RPMI7951 (cell line): ENCODE data around the gene MS4A5. TPM values are rescaled to one million over a fixed set of nuclear protein-coding genes. Genes with fewer than 3 reads are reported as not detected.
"Not testable (repeated sequence)": the region's sequence is repeated elsewhere in the genome, so short reads cannot be mapped to it uniquely, and the experiment has no call there.

Source experiments
- DNase-seq: peaks from one replicate; pipeline ENCODE4 v3.0.0-alpha.2; 2012; ENCODE audit warnings: low read depth
- total RNA-seq: library from RNA; depleted of rRNA; stranded (reverse); fragments of >200 nt; shearing (Covaris generic); gene quantifications from 2 replicates; pipeline ENCODE4 v1.2.3, GENCODE V29; 2014; rRNA removed

The MS4A5 gene, protein sequence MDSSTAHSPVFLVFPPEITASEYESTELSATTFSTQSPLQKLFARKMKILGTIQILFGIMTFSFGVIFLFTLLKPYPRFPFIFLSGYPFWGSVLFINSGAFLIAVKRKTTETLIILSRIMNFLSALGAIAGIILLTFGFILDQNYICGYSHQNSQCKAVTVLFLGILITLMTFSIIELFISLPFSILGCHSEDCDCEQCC
- total RNA-seq, result not detected in 2 replicates

DNA sequence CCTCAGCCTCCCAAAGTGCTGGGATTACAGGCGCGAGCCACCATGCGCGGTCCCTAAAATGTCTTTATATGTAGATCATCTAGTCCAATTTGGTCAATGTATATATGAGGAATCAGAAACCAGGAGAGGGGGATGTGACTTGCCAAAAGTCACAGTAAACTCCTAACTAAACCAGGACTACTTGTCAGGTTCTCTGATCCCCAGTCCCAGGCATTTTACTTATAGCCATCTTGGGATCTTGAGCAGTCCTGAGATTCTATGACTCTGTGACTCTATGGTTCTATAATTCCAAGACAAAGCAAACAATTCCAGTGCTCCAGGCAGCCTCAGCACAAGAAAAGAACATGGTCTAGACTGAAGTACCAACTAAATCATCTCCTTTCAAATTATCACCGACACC, at the start of gene MS4A5:
MS4A5 (plus strand) TSS at position 301 of the 400 bp plus-strand sequence. CDS start 103 bp downstream, outside the sequence.
- no peak for DNase-seq

DNA sequence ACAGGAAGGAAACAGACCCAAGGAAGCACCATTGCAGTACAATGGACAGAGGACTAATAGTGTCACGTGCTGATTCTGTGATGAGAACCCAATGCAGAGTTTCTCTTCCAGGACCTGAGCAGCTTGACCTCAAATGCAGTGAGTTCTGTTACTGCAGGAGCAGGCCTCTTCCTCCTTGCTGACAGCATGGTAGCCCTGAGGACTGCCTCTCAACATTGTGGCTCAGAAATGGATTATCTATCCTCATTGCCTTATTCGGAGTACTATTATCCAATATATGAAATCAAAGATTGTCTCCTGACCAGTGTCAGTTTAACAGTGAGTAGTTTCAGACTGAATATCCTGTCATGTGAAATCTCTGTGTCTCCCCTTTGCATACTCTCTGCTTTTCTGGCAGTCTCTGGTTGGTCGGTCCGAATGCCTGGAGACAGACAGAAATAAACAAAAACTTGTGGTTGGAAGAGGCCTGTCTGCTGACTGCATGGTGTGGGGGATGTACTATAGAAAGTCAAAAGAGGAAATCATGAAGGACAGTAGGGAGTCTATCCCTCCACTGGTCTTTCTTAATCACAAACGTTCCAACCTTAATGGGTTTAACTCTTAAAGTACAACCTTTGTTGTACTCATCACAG, 40.0 kb upstream of the MS4A5 start:
- no peak for DNase-seq

DNA sequence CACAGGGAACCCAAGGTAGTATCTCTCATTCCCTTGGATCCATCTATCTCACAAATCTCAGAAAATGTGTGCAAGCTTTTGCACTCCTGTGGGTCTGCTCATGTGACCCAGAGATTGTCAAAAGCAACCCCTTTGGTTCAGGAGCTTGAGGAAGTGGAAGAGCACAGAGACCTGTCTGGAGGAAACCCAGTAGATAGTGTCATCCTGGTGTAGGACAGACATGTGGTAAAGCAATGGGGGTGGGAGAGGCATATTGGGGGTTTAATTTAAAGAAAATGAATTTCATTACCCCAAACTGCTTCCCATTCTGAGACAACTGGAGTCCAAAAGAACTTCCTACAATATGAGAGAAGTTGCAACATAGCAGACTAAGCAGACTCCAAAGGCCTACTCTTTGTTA, 39.0 kb upstream of the MS4A5 start:
- DNase-seq, result no peak

DNA sequence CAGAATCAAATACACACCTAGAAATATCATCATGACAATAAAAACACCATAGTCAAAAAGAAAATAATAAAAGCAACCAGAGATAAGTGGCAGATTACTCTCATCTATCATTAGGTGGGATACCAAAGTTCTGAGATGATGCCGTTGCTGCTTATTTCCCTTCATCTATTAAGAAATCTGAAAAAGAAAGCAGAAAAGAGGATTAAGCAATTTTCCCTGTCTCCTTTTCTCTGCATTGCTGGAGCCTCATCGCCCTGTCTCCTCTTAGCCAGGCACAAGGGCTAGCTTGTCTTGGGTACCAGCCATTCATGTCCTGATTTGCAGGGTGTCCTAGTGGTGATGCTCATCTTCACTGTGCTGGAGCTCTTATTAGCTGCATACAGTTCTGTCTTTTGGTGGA, 37.0 kb upstream of the MS4A5 start:
- DNase-seq, result no peak

DNA sequence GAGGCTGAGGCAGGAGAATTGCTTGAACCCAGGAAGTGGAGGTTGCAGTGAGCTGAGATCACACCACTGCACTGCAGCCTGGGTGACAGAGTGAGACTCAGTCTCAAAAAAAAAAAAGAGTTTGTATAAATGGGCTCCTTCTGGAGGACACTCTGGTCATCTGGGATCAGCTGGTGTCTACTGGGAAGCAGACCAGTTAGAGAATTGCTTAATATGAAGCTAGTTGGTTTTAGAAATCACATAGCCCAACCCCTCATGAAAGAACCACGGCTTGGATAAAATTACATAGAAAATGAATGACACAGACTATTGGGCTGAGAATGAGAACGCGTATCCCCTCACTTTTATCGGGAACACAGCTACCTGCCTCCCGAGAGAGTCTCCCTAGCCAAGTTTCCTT, 36.4 kb upstream of the MS4A5 start:
- no peak for DNase-seq

DNA sequence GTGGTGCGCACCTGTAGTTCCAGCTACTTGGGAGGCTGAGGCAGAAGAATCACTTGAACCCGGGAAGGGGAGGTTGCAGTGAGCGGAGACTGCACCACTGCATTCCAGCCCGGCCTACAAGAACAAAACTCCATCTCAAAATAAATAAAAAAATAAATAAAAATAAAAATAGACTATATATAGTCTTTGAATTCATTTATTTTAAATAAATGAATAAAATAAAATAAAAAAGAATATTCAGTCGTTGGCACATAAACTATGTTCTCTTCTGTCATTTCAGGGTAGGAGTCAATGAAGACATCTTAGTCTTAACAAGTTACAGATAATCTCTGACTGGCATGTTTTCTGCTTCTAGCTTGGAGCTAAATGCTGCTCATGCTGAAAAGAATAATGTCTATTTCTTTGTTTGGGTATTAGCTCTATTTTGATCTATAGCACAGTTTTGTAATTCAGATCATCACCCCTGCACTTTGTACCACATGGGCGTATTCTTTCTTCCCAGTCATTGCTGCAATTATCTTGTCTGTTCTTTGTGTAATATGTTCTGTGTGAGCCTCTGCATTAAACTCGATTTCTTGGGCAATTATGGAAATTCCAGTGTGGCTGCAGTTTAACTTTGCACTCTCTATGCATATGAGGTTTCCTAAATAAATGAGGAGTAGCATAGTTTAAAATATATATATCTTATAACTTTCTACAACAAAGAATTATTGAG, 34.5 kb upstream of the MS4A5 start:
- DNase-seq, result no peak

DNA sequence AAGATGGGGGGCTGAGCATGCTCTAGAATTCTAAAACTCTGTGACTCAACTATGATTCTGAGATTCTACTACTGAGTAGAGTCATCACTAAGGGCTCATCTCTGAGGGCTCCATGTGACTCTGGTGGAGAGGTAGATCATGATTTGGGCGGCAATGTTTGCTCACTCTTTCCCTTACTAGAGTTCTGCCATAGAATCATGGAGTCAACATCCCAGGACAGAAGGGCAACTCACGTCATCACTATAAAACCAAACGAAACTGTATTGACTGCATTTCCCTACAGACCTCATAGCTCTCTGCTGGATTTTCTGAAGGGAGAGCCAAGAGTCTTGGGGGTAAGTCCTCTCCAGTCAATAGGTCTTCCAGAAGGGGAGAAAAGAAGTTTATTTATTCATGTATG, 33.0 kb upstream of the MS4A5 start, which contains the start of gene MS4A14:
MS4A14 (plus strand) TSS at position 78 of the 400 bp plus-strand sequence; CDS start at position 198, 120 bp downstream.
- DNase-seq, result no peak

DNA sequence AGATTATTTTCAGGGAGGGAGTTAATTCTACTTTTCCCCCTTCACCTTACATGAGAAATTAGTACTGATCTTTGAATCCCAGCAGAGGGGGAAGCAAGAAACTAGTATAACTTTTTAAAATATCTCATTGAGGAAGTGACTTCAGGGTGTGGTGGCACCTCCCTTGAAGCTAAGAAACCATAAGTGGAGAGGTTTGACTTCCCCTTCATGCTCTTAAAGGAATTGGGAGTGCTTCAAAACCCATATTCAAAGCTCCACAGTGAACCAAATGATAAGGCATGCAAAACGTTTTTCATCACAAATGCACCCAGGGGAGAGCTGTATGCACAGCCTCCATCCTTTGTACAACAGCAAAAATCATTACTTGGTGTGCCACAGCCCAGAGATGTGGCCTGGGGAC, 32.6 kb upstream of the MS4A5 start:
- no peak for DNase-seq

DNA sequence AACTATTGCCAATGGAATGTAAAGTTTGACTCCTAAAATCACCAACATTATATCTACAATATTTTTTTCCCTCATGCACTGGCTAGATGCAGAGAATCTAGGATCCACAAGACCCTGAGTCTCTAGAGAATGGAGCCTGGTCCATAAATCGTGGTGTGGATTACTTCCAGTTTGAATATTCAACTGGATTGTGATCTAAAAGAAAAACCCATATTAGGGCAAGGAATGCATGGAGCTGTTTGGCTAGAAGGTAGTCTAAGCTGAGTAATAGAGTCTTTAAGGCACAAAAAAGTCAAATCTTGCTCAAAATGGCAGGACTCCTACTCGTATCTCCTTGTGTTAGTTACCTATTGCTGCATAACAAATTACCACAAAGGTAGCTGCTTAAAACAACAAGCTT, 9.4 kb upstream of the MS4A5 start:
- DNase-seq, result no peak

DNA sequence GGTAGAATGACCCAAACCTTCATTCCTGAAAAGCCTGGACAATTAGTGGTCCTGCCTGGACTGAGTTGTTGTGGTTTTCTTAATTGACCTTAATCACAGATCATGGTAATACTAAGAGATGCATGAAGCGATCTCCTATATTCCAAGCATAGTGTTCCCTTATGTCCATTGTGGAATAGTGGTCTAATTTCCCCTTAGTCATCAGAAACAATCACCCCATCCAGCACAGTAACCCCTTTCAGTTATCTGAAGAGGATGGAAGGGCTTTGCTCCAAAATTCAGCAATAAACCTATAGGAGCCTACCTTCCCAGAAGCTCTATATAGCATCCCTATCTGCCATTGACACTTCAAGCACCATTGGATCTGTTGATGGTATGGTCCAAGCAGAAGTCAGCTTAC, 6.8 kb upstream of the MS4A5 start:
- no peak for DNase-seq

DNA sequence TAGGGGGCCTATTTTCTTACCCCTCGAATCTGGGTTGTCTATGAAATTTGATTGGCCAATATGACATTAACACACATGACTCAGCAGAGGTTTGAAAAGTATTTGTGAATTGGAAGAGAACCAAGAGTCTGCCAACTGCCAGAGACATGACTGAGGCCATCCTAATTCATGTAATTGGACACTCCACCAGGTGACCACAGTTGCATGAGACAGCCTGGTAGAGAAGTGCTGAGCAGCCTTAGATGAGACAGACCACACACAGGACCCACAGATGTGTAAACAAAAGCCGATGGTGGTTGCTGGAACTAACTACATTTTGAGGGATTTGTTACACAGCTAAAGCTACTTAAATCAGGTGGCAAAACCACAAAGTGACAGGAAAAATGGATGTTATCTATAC, 855 bp upstream of the MS4A5 start:
- no peak for DNase-seq

DNA sequence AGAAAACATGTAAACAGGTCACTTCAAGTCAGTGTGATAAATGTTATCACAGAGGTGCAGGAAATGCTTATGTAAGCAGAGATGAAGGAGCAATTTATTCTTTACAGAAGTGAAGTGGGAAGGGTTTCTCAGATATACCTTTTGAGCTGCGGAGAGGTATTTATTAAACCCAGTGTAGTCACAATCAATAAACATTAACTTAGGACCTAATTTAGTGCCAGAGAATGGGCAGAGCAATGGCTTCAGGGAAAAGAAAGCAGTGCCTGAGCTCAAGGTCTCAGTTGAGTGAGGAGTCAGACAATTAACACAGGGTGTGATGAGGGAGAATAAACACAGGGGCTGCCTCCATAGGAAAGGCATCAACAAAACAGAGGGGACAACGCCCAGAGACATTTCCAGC, 1.9 kb downstream of the MS4A5 start:
- no peak for DNase-seq

DNA sequence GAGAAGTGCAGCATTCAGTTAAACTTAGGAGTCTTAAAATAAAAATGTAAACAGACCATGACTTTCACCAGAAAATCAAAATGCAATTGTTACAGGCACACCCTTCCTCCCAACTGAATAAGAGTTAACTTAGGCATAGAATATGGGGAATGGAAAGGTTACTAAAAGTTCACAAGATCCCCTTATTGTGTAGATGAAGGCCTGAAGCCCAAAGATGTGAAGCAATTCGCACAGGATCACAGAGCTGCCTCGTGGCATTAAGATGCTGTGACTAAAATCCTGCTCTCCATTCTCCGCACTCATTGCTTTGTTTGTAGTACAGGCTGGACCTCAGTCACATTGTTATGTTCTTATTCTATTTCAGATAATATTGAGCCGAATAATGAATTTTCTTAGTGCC, 4.0 kb downstream of the MS4A5 start:
- no peak for DNase-seq

DNA sequence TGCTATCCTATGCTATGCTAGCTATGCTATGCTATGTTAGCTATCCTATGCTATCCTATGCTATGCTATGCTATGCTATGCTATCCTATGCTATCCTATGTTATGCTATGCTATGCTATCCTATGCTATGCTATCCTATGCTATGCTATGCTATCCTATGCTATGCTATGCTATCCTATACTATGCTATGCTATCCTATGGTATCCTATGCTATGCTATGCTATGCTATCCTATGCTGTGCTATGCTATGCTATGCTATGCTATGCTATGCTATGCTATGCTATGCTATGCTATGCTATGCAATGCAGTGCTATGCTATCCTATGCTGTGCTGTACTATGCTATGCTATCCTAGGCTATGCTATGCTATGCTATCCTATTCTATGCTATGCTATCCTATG, 17.7 kb downstream of the MS4A5 start:
- DNase-seq, result no peak

DNA sequence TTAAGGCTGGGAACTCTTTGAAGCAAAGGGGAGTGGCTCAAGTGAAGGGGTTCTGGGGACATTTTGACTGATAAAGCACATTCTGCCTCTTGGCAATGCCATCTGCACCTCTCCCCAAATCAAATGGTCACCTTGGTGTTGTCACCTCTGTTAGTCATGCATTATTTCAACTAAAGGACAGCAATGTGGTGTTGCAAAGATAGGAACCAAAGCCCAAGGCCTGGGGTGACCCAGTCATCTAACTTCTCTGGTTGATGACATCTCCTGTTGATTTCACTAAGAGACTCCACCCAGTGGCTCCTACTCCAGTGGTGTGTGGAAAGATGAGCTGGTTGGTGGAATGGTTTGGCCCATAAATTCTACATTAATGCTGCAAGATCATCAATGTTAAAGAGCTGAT, 18.5 kb downstream of the MS4A5 start:
- DNase-seq, result no peak

DNA sequence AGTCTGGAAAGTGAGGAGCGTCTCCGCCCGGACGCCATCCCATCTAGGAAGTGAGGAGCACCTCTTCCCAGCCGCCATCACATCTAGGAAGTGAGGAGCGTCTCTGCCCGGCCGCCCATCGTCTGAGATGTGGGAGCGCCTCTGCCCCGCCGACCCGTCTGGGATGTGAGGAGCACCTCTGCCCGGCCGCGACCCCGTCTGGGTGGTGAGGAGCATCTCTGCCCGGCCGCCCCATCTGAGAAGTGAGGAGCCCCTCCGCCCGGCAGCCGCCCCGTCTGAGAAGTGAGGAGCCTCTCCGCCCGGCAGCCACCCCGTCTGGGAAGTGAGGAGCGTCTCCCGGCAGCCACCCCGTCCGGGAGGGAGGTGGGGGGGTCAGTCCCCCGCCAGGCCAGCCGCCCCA, 21.8 kb downstream of the MS4A5 start:
- not testable (repeated sequence) for DNase-seq

DNA sequence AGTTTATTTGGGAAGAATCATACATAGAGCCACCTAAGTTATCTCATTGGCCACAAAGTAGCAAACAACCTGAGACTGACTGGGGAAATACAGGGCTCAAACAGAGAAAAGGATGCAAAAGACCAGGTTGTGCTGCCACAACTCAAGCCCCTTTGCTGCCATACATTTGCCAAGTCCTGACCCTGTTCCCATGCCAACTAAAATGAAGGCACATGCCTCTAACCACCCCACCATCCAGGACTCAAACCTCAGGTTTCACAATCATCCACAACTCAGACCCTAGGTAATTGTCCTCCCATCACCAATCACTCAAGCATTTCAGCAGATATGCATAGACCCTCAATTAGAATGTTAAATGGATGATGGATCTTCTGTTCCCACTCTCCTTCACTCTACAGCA, 24.8 kb downstream of the MS4A5 start:
- no peak for DNase-seq

DNA sequence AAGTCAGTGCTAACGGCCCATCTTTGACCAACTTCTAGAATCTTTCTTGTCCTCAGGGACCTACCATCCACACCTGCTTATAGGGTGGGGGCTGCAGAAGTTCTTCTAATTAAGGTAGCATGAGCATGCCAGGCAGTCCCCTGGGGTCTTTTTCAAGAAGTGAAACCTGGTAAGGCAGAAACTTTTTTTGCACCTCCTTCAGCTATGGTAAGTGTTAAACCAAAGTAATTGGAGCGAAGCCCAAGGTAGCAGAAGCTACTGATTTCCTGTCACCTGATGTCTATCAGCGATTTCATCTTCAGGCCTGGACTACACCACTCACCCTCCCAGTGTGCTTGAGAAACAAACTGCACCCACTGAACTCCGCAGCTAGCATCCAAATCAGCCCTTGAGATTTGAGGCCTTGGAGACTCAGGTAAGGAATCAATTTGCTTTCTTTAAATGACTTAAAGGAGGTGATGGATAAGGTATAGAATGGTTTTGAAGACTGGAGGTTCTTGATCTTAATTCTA, 26.2 kb downstream of the MS4A5 start, which contains the start of gene MS4A1:
MS4A1 (plus strand) TSS at position 317 of the 512 bp plus-strand sequence. CDS start 6,528 bp downstream, outside the sequence.
- DNase-seq, result no peak

DNA sequence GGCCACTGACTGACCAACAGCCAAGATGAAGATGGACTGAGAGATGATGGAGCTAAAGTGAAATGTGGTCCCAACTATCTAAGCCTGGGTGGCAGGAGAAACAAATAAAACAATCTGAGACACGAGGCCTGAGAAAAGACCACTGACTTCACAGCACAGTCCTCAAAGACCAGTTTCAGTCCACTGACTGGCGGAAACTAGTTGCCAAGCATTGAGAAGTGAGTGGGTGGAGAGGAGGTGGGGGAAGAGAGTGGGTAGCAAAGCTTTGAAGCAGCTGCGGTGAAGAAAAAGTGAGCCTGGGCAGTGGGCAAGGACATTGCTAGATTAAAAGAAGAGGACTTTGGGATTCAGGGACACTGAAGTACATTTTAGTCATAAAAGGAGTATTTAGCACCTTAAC, 28.2 kb downstream of the MS4A5 start:
- DNase-seq, result no peak

DNA sequence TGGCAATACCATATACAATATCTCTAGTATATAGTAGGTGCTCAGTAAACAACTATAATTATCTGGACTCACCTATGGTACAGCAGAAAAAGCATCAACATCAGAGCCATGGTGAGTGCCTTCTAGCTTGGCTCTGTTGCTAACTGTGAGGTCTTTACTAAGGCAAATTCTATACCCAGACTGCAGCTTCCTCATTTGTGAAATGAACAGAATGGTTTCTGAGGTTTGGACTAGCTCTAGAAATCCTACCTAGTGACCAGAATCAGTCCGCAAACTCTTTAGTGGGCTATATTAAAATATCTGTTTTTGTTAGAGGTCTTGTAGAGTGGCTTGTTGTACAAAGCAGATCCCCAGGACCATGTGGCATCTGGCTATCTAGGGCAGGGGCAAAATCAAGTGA, 30.0 kb downstream of the MS4A5 start:
- DNase-seq, result no peak

DNA sequence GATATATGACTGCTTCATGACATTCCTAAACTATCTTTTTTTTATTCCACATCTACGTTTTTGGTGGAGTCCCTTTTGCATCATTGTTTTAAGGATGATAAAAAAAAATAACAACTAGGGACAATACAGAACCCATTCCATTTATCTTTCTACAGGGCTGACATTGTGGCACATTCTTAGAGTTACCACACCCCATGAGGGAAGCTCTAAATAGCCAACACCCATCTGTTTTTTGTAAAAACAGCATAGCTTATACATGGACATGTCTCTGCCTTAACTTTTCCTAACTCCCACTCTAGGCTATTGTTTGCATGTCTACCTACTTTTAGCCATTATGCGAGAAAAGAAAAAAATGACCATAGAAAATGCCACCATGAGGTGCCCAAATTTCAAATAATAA, 39.5 kb downstream of the MS4A5 start:
- DNase-seq, result no peak

DNA sequence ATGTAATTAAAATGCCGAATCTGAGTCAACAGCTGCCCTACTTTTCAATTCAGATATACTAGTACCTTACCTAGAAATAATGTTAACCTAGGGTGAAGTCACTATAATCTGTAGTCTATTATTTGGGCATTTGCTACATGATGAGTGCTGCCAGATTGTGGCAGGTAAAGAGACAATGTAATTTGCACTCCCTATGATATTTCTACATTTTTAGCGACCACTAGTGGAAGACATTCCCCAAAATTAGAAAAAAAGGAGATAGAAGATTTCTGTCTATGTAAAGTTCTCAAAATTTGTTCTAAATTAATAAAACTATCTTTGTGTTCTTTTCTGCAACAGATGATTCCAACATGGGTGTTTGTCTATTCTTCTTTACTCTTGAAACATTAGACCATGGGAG, 40.4 kb downstream of the MS4A5 start:
- DNase-seq, result no peak

DNA sequence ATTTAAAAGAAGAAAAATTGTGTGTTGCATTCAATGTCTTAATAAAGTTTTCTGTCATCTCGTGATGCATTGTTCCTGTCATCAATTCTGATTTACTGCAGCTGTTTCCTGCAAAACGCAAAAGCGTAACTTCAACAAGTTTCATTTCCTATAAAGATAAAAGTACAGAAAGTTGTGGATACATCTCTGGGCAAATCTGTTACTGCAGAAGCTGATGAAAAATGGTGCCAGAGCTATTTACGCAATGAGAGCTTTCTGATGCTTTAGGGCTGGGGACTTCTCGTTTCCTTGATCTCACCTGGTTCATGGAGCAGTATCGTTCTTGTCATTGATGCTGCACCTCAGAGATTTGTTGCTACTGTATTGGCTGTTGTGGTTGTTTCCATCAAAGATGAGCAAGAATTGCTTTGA, 47.7 kb downstream of the MS4A5 start:
- DNase-seq, result no peak
